NCI-H2029 treated with DMSO at 0.1 percent for 48 hours (cell line): ENCODE measurements around the gene GRK2.
"Not testable (repeated sequence)": the region's sequence is repeated elsewhere in the genome, so short reads cannot be mapped to it uniquely, and the experiment has no call there.

Source experiments
- DNase-seq: peaks from one replicate; lab custom pipeline; 2025; lab: John Stamatoyannopoulos, UW

Gene GRK2

DNA sequence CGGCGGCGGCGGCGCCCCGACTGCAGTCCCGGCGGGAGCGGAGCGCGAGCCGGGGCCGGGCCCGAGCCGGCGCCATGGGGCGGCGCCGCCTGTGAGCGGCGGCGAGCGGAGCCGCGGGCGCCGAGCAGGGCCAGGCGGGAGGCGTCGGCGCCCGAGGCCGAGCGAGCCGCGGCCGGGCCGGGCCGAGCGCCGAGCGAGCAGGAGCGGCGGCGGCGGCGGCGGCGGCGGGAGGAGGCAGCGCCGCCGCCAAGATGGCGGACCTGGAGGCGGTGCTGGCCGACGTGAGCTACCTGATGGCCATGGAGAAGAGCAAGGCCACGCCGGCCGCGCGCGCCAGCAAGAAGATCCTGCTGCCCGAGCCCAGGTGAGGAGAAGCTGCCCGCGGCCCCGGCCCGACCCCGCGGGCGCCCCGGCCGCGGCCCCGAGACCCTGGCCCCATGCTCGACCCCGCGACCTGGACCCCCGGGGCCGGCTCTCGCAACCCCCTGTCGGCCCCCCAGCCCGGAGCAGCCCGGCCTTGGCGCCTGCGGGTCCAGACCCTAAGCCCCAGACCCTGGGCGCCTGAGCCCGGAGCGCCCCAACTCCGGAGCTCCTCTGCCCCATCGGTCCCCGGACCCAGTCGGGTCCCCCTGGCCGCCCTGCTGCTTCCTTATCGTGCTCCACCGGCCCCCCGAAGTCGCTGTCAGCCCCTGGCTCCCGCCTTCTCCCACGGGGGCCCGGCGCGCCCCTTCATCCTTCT lies at the start of gene GRK2:
Gene GRK2, plus strand, starts transcription at position 25 of the 739 bp plus-strand sequence. Its CDS starts 227 bp downstream, at position 252.
- peak; percentile 27 for DNase-seq

- DNase-seq, result no peak
Measured at GRCh38 chr11:67227726-67228125, 38.5 kb upstream of the GRK2 start.

GRCh38 chr11:67230406-67230805 lies 35.9 kb upstream of the GRK2 start:
- no peak for DNase-seq

DNA sequence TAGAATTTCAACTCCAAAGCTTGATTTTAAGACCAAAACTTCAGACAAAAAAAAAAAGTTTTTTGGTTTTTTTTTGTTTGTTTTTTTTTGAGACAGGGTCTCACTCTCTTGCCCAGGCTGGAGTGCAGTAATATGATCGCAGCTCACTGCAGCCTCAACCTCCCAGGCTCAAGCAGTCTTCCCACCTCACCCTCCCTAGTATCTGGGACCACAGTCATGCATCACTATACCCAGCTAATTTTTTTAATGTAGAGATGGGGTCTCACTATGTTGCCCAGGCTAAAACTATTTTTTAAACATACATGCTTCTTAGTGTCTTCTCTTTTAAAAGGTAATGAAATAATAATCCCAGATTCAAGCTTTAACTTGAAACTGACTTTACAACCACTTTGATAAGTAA lies 35.4 kb upstream of the GRK2 start:
- DNase-seq, result no peak

DNA sequence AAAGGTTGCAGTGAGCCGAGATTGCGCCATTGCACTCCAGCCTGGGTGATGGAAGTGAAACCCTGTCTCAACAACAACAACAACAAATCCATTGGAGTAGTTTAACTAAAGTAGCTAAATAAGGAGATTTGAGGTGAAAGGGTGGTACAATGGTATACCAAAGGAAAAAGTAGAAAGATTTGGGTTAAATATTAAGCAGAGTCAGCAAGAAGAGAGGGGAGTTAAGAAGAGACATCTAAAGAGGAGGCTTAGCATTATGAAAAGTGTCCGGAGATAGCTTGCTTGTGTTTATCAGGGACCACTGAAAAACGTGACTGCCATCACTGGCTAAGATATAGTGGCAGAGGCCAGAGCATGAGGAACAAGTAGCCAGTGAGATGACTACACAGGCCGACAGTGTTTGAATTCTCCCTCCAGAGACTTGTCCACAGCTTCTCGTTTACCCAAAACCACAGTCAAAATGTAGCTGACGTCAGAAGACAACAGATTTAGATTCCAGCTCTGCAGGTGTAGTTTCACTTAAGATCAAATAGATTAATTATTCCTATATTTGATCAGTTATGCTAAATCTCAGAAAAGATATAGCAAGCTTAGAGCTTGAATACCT lies 32.6 kb upstream of the GRK2 start:
- no peak for DNase-seq

DNA sequence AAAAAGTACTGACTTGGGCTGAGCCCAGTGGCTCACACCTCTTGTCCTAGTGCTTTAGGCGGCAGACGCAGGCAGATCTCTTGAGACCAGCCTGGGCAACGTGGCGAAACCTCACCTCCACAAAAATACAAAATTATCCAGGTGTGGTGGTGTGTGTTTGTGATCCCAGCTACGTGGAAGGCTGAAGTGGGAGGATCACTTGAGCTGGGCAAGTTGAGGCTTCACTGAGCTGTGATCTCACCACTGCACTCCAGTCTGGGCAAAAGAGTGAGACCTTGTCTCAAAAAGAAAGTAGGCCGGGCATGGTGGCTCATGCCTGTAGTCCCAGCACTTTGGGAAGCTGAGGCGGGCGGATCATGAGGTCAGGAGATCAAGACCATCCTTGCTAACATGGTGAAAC lies 31.7 kb upstream of the GRK2 start:
- not testable (repeated sequence) for DNase-seq

GRCh38 chr11:67237574-67237973 lies 28.7 kb upstream of the GRK2 start:
- no peak for DNase-seq

DNA sequence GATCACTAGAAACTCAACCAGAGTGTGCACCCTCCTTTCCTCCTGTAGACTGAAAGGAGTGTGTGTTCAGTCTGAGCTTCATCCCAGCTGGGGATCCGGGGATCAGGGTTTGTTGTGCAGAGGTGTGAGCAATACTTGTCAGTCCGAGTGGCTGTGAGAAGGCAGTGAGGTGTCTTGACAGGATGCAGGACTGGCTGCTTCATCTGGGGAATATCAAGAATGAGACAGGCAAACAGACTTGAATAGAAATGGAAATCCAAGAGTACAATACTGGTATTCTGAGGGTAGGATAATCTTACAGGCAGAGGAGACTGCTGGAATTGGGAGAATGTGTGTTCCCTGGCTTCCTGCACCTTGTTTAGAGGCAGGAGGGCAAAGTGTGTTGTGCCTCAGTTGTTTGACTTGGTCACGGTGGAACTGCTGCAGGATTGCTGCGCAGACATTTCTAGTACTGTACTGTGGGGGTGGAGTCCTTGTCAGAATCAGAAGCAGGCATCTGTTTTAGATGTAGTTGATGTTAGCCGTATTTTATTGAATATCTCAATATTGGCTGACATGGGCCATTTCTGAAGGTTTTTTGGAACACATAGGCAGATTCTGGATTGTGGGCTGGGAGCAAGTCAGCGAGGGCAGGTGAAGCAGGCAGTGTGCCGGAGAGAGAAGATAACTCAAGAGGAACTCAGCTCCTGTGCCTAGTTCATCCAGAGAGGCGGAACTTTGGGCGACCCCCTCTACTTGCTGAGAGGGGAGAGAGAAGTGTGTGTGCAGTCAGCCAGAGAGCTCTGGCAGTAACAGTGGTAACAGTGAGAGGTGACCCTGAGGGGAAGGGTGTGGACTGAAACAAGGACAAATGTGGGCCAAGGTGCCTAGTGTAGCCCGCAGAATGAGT lies 27.1 kb upstream of the GRK2 start:
- DNase-seq, result no peak

- DNase-seq, result peak; percentile 97
Measured at GRCh38 chr11:67239783-67240575, 26.3 kb upstream of the GRK2 start.

DNA sequence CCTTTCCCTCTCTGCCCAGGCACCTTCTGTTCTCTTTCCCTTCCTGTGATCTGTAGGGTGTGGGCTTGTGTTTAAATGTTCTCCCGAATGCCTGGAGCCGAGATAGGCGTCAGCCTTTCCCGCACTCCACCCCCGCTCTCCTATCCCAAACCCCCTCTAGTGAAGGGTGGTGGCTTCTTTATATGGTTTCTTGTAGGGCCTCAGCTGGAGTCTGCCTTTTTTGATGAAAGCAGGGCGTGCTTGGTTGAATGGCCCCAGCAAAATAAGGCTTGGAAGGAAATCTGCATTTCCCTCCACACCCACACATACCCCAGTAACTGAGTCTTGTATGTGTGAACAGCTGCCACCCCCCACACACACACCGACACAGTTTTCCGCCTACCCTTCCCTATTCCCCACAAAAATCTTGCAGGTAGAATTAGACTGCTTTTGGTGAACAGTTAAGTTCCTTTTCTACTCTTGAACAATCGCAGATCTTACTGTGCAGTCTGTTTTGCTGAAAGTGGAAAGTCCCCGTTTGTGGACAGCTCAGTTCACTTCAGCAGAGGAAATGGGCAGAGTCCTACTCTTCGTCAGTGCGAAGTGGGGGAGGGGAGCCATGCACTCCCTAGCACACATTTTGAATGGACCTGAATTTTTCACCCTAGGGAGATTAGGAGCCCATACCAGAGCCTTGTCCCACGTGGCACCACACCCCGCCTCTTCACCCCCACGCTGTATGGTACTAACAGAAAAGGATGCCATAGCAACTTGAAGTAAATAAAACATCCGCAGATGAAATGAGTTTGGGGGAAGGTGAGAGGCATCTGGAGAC lies 25.5 kb upstream of the GRK2 start:
- no peak for DNase-seq

DNA sequence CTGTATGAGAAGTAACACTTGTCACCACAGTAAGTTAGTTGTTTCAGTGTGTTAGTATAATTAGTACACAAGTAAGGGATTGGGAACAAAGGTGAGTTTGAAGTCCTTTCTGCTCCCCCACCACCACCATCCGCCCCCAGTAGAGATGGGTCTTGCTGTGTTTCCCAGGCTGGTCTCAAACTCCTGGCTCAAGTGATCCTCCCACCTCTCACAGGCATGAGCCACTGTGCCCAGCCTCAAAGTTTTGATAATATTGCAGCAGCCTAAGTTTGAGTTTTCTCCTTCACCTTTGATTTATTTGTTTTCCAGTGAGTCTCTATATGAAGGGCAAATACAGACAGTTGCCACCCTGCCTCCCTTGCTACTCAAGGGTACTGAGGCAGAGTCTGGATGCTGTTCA lies 23.7 kb upstream of the GRK2 start:
- no peak for DNase-seq

- DNase-seq, result no peak
Measured at GRCh38 chr11:67243051-67243450, 23.2 kb upstream of the GRK2 start.

- no peak for DNase-seq
Measured at GRCh38 chr11:67245046-67245445, 21.2 kb upstream of the GRK2 start.

DNA sequence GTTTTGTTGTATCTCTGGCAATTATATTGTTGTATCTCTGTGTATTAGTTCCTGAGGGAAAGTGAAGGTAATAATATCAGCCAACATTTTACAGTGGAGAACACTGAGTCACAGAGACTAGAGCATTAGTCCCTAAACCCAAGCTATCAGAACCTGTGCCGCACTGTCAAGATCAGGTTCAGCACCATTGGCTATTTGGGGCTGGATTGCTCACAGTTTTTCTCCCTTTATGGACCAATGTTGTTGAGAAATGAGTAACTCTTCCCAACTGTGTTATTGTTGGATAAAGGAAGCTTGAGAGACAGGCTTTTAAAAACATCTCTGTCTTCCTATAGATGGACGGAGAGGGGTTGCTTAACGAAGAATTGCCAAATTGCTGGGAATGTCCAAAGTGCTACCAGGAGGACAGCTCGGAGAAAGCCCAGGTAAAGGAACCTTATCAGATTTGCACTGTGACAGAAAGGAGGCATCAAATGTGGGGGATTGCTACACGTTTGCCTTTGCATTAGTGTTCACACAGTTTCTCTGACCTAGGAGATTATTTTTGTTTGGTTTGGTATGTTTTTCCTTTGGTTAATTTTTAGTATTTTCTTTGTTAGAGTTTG lies 18.2 kb upstream of the GRK2 start:
- DNase-seq, result no peak

DNA sequence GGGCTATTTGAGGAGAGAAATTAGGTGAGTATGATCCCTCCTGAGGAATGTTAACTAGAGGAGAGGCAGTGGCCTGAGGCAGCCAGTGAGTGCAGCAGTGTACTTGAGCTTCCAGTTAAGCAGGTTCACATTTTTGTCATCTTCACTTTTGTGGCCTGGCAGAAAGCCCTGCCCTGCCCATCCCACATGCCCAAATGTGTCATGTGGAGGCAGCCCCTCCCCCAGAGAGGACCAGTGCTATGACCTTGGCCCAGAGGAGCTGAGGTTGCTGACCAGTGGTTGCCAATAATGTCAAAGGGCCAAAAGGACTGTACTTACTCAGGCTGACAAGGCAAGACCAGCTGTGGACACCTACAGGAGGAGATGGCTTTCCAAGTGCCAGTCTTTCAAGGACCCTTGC lies 17.6 kb upstream of the GRK2 start:
- no peak for DNase-seq

DNA sequence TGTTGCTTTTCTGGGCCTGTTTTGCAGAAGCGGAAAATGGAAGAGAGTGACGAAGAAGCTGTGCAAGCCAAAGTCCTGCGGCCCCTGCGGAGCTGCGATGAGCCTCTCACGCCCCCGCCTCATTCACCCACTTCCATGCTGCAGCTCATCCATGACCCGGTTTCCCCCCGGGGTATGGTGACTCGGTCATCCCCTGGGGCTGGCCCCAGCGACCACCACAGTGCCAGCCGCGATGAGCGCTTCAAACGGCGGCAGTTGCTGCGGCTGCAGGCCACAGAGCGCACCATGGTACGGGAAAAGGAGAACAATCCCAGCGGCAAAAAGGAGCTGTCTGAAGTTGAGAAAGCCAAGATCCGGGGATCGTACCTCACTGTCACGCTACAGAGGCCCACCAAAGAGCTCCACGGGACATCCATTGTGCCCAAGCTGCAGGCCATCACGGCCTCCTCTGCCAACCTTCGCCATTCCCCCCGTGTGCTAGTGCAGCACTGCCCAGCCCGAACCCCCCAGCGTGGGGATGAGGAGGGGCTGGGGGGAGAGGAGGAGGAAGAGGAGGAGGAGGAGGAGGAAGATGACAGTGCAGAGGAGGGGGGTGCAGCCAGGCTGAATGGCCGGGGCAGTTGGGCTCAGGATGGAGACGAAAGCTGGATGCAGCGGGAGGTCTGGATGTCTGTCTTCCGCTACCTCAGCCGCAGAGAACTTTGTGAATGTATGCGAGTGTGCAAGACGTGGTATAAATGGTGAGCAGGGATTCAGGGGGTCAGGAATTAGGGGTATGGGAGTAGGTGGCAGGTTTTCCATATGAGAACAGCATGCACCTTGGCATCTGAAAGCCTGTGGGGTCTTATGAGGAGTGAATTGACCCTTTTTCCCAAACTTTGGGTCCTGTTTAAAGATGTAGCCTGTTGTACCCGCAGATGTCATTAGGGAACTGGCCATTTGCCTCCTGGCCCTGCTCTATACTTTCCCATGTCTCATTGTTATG lies 15.9 kb upstream of the GRK2 start:
- DNase-seq, result no peak

DNA sequence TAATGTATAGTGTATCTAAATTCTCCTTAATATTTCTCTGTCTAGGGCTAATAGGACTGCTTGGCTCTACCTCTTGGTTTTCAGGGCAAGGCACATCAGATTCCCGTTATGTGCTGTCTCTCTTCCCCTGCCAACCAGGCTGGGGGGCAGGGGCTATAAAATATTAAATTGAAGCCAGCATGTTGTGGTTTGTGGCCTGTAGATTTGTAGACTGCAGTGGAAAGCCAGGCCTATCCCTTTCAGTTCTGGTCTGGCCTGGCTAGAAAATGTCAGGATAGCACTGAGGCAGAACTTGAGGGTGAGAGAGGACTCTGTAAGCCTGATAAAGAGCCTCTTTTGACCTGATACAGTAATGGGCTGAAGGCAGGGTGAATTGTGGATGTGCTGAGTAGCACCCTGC lies 14.4 kb upstream of the GRK2 start:
- DNase-seq, result no peak

GRCh38 chr11:67252831-67253239 lies 13.4 kb upstream of the GRK2 start:
- no peak for DNase-seq

GRCh38 chr11:67253872-67254624 lies 12.2 kb upstream of the GRK2 start:
- no peak for DNase-seq
